Islet of Langerhans (tissue), 1 donor: ENCODE measurements around the gene OR1K1.
A peak's percentile ranks its signal among the peaks of the same experiment; 100 is the strongest.
"Not testable (repeated sequence)": the region's sequence is repeated elsewhere in the genome, so short reads cannot be mapped to it uniquely, and the experiment has no call there.

Experiments used
- FAIRE-seq: peaks from one replicate; lab custom pipeline; 2011; peaks lifted over from hg19 to GRCh38; lab: Jason Lieb, UNC

OR1K1 gene

GRCh38 chr9:122800066-122801060 lies at the start of gene OR1K1:
Gene OR1K1 (plus strand): TSS chr9:122800123. CDS start chr9:122800123, 0 bp downstream.
- no peak for FAIRE-seq

- FAIRE-seq, result no peak
These were observed 45.1 kb upstream of the OR1K1 start for GRCh38 chr9:122754825-122755224.

GRCh38 chr9:122767817-122768216 lies 32.1 kb upstream of the OR1K1 start:
- no peak for FAIRE-seq

- no peak for FAIRE-seq
These were observed 22.9 kb upstream of the OR1K1 start for GRCh38 chr9:122777052-122777451.

GRCh38 chr9:122777935-122778627 lies 21.8 kb upstream of the OR1K1 start:
- no peak for FAIRE-seq

GRCh38 chr9:122779181-122779580 lies 20.7 kb upstream of the OR1K1 start:
- no peak for FAIRE-seq

- FAIRE-seq, result no peak
These were observed 19.9 kb upstream of the OR1K1 start for GRCh38 chr9:122780026-122780425.

- FAIRE-seq, result no peak
These were observed 18.3 kb upstream of the OR1K1 start for GRCh38 chr9:122781671-122782070.

- no peak for FAIRE-seq
These were observed 14.7 kb upstream of the OR1K1 start for GRCh38 chr9:122785269-122785668.

- FAIRE-seq, result no peak
These were observed 13.6 kb upstream of the OR1K1 start for GRCh38 chr9:122786338-122786737.

- FAIRE-seq, result no peak
These were observed 11.1 kb upstream of the OR1K1 start, which contains the start of gene OR5C1 for GRCh38 chr9:122788831-122789230. Gene OR5C1 (plus strand): TSS chr9:122788933. CDS start chr9:122788933, 0 bp downstream.

GRCh38 chr9:122789256-122790046 lies 10.5 kb upstream of the OR1K1 start:
- FAIRE-seq, result no peak

- no peak for FAIRE-seq
These were observed 7.9 kb upstream of the OR1K1 start for GRCh38 chr9:122791872-122792669.

- FAIRE-seq, result no peak
These were observed 2.4 kb upstream of the OR1K1 start for GRCh38 chr9:122797316-122798063.

GRCh38 chr9:122806661-122807060 lies 6.7 kb downstream of the OR1K1 start:
- no peak for FAIRE-seq

- no peak for FAIRE-seq
These were observed 7.5 kb downstream of the OR1K1 start for GRCh38 chr9:122807271-122807900.

GRCh38 chr9:122808141-122808540 lies 8.2 kb downstream of the OR1K1 start:
- FAIRE-seq, result no peak

- FAIRE-seq, result not testable (repeated sequence)
These were observed 9.3 kb downstream of the OR1K1 start for GRCh38 chr9:122809261-122809660.

GRCh38 chr9:122810306-122810946 lies 10.5 kb downstream of the OR1K1 start:
- peak; percentile 92 for FAIRE-seq

GRCh38 chr9:122812736-122813135 lies 12.8 kb downstream of the OR1K1 start:
- FAIRE-seq, result no peak
